Measurements from ENCODE around the gene NPFFR2. TPM values are rescaled to one million over a fixed set of nuclear protein-coding genes. Genes with fewer than 3 reads are reported as not detected.

NPFFR2 gene
- total RNA-seq, 1 donor from 2014 or later: 0.64 TPM

GRCh38 chr4:72094059-72094797 is 62.4 kb downstream of the NPFFR2 start:
- Mint-ChIP-seq H3K4me1 (ENCODE audit: low read depth, unreplicated experiment) (no peaks in the 10 kb centered on the region), H3K4me3 (ENCODE audit: unreplicated experiment) (no peak overlapping the region), H3K27ac (ENCODE audit: unreplicated experiment) (no peak overlapping the region), H3K36me3 (ENCODE audit: low read depth, unreplicated experiment) (no peaks in the 10 kb centered on the region), H3K9me3 (ENCODE audit: unreplicated experiment) (no peaks in the 10 kb centered on the region), H3K27me3 (ENCODE audit: low read depth, unreplicated experiment) (no peaks in the 10 kb centered on the region)
- Histone ChIP-seq H2AFZ (ENCODE audit: low read depth, low read length) (no peak overlapping the region), H3K4me2 (ENCODE audit: low read length) (no peak overlapping the region), H3K4me1 (ENCODE audit: insufficient read depth, low read length) (no peaks in the 10 kb centered on the region), H3K27me3 (ENCODE audit: insufficient read depth, low read length) (no peaks in the 10 kb centered on the region), H3K9ac (ENCODE audit: low read length) (no peak overlapping the region), H4K20me1 (ENCODE audit: insufficient read depth, low read length) (no peaks in the 10 kb centered on the region), H3K9me3 (ENCODE audit: insufficient read depth, low read depth, low read length) (no peaks in the 10 kb centered on the region), H3K4me3 (ENCODE audit: insufficient read depth, low read depth, low read length) (no peak overlapping the region), H3K36me3 (ENCODE audit: insufficient read depth, low read length) (no peaks in the 10 kb centered on the region), H3K27ac (ENCODE audit: low read depth, low read length) (no peak overlapping the region), H3K79me2 (ENCODE audit: insufficient read depth, low read length) (no peaks in the 10 kb centered on the region)
- TF ChIP-seq EZH2 (IDR thresholded peaks at IDR 0.05; ENCODE audit: insufficient read depth, low read length) (no peak), CTCF (IDR thresholded peaks at IDR 0.05; ENCODE audit: insufficient read depth, low read depth, low read length) (no peak)
- no peak for DNase-seq (ENCODE audit: low read depth)
- no peak for FAIRE-seq

- H3K36me3 ChIP-seq (ENCODE audit: insufficient read depth, low read length): no peaks in the 10 kb centered on the region
- TF ChIP-seq CTCF (IDR thresholded peaks at IDR 0.05; ENCODE audit: insufficient read depth, low read depth, low read length) (no peak), EZH2 (IDR thresholded peaks at IDR 0.05; ENCODE audit: insufficient read depth, low read length) (no peak)
- H3K36me3 Mint-ChIP-seq (ENCODE audit: low read depth, unreplicated experiment): no peaks in the 10 kb centered on the region
- no peaks in the 10 kb centered on the region for H3K27me3 ChIP-seq (ENCODE audit: insufficient read depth, low read length)
- no peak overlapping the region for H3K4me2 ChIP-seq (ENCODE audit: low read length)
- FAIRE-seq: no peak
- no peaks in the 10 kb centered on the region for H3K4me1 ChIP-seq (ENCODE audit: insufficient read depth, low read length)
- H3K4me1 Mint-ChIP-seq (ENCODE audit: low read depth, unreplicated experiment): peaks cover 14% of the 10 kb centered on the region
- H3K27ac Mint-ChIP-seq (ENCODE audit: unreplicated experiment): no peak overlapping the region
- no peaks in the 10 kb centered on the region for H3K79me2 ChIP-seq (ENCODE audit: insufficient read depth, low read length)
- H3K9me3 Mint-ChIP-seq (ENCODE audit: unreplicated experiment): no peaks in the 10 kb centered on the region
- no peaks in the 10 kb centered on the region for H4K20me1 ChIP-seq (ENCODE audit: insufficient read depth, low read length)
- no peaks in the 10 kb centered on the region for H3K9me3 ChIP-seq (ENCODE audit: insufficient read depth, low read depth, low read length)
- no peak overlapping the region for H3K27ac ChIP-seq (ENCODE audit: low read depth, low read length)
- H3K4me3 ChIP-seq (ENCODE audit: insufficient read depth, low read depth, low read length): no peak overlapping the region
- H3K9ac ChIP-seq (ENCODE audit: low read length): no peak overlapping the region
- H3K27me3 Mint-ChIP-seq (ENCODE audit: low read depth, unreplicated experiment): no peaks in the 10 kb centered on the region
- H3K4me3 Mint-ChIP-seq (ENCODE audit: unreplicated experiment): no peak overlapping the region
- DNase-seq (ENCODE audit: low read depth): no peak
- H2AFZ ChIP-seq (ENCODE audit: low read depth, low read length): no peak overlapping the region
Observed at GRCh38 chr4:72107456-72107855, 75.7 kb downstream of the NPFFR2 start.

GRCh38 chr4:72109364-72109763 is 77.6 kb downstream of the NPFFR2 start:
- Histone ChIP-seq H3K9ac (ENCODE audit: low read length) (no peak overlapping the region), H3K27me3 (ENCODE audit: insufficient read depth, low read length) (no peaks in the 10 kb centered on the region), H2AFZ (ENCODE audit: low read depth, low read length) (no peak overlapping the region), H3K4me2 (ENCODE audit: low read length) (no peak overlapping the region), H3K4me1 (ENCODE audit: insufficient read depth, low read length) (no peaks in the 10 kb centered on the region), H3K27ac (ENCODE audit: low read depth, low read length) (no peak overlapping the region), H4K20me1 (ENCODE audit: insufficient read depth, low read length) (no peaks in the 10 kb centered on the region), H3K4me3 (ENCODE audit: insufficient read depth, low read depth, low read length) (no peak overlapping the region), H3K79me2 (ENCODE audit: insufficient read depth, low read length) (no peaks in the 10 kb centered on the region), H3K36me3 (ENCODE audit: insufficient read depth, low read length) (no peaks in the 10 kb centered on the region), H3K9me3 (ENCODE audit: insufficient read depth, low read depth, low read length) (no peaks in the 10 kb centered on the region)
- Mint-ChIP-seq H3K9me3 (ENCODE audit: unreplicated experiment) (no peaks in the 10 kb centered on the region), H3K27me3 (ENCODE audit: low read depth, unreplicated experiment) (no peaks in the 10 kb centered on the region), H3K4me1 (ENCODE audit: low read depth, unreplicated experiment) (peaks cover 19% of the 10 kb centered on the region), H3K36me3 (ENCODE audit: low read depth, unreplicated experiment) (no peaks in the 10 kb centered on the region), H3K4me3 (ENCODE audit: unreplicated experiment) (no peak overlapping the region), H3K27ac (ENCODE audit: unreplicated experiment) (no peak overlapping the region)
- no peak for FAIRE-seq
- no peak for DNase-seq (ENCODE audit: low read depth)
- no peak for TF ChIP-seq EZH2 (IDR thresholded peaks at IDR 0.05; ENCODE audit: insufficient read depth, low read length)
- no peak for TF ChIP-seq CTCF (IDR thresholded peaks at IDR 0.05; ENCODE audit: insufficient read depth, low read depth, low read length)
